ENCODE data around the gene FLCN. TPM values are rescaled to one million over a fixed set of nuclear protein-coding genes. Genes with fewer than 3 reads are reported as not detected.
"Not testable (repeated sequence)": the region's sequence is repeated elsewhere in the genome, so short reads cannot be mapped to it uniquely, and the experiment has no call there.

The FLCN gene
- total RNA-seq, 1 experiment from 2014 or later = 66.2 TPM

DNA sequence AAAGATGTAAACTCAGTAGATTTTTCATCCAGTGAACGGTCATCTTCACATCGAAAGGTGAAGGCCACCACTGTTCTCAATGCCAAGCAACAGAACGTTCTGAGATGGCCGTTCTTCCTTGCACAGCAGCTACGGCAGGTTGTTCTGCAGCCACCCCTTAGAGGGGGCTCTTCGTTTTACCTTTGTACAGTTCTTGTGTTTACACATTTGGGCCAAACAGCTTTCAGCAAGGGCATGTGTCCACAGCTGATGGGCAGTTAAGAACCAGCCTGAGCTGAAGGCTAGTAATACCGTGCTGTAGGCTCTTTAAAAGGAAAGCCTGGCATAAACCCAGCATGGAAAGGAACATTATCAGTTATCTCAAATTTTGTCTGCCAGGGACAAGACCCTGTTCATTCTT is 46.8 kb downstream of the FLCN start:
- DNase-seq (ENCODE audit: low spot score) = no peak
- in situ Hi-C loops (cut with HindIII; ENCODE audit: low sequenced_read_pairs) = no loop called here

DNA sequence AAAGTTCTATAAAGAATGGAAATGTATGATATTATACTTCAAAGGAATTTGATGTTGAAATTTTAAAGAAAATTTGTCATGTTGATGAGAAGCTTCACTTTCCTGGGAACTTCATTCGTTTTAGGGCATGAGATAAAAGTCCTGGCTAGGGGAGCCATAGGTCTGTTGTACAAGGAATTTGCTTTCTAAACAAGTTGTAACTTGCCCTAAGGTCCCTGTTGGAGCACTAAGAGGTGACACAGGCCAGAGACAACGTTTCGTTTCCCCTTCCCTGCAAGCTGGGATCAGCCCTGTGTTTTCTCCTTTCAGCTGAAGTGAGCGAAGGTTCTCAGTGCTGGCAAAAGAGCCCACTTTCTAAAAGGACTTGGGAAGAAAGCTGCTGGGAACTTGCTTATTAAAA is 47.4 kb downstream of the FLCN start:
- in situ Hi-C loops (cut with HindIII; ENCODE audit: low sequenced_read_pairs) = no loop called here
- no peak for DNase-seq (ENCODE audit: low spot score)

DNA sequence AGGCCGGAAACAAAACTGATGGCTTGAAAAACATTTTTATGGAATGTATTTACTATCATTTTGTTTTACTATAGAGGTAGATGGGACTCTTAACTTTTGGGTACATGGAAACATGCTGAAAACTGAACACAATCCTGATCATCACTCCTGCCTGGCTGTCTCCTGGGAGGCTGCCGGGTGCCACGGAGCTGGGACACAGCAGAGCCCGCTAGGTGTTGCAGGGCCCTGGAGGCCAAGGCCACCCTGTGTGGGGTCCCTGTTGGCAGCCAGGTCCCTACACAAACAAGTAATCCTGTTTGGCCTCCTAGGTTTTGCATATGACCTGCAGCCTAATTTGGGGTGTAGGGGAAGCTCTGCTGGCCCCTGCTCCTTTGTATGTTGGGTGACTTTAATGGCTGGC is 48.4 kb downstream of the FLCN start:
- DNase-seq (ENCODE audit: low spot score) = no peak
- in situ Hi-C loops (cut with HindIII; ENCODE audit: low sequenced_read_pairs) = no loop called here

DNA sequence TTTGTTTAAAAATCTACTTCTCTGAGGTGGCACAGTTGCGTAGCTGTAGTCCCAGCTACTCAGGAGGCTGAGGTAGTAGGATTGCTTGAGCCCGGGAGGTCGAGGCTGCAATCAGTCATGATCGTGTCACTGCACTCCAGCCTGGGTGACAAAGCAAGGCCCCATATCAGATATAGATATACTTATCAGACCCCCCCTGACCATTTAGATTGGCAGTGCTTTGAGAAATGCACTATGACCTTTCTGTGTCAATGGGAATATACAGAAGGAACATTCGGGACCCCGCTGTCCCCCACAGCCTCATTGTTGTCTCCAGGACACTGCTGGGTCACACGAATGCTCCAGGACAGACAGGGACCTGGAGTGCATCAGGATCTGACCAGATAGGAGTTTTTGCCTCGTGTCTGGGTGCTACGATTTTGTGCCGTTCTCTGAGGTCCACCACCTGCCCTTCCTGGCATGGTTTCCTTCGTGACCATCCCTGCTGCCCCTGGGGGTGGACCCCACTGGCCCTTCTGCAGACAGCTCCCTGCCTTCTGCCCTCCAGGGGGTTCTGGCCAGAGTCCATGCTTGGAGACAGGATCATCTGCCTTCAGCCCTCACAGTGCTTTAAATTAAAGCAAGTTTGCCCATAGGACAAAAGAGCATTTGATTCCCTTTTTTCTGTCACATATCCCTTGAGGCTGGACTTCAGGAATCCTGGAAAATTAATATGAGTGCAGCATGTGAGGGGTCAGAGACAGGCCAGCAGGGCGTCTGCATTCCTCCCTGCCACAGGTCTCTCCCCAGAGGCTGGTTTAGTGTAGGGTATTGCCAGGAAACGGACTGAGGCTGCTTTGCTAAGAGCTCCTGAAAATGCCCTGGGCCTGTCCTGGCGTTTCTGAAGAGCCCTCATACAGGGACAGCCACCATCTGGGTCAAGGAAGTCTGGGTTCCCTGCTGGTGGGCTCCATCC is 50.1 kb downstream of the FLCN start:
- no peak for DNase-seq (ENCODE audit: low spot score)
- in situ Hi-C loops (cut with HindIII; ENCODE audit: low sequenced_read_pairs) = no loop called here

DNA sequence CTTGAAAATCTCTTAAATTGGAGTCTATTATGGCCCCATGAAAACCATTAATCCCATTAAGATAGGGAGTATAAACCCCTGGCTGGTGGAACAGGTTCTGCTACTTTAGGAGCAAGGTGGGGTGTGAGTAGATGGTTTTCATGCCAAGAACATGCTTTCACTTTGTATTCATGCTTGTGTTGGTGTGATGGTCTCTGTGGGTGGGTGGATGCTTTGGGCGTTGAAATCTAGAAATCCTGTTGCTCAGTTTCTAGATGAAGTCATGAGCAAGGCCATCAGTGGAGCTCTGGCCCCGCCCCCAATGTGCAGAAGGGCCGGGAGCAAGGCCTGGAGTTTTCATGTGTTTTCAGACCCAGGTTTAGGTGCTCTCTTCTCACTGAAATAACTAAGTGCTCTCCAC is 50.9 kb downstream of the FLCN start:
- DNase-seq (ENCODE audit: low spot score) = peak; percentile 23

DNA sequence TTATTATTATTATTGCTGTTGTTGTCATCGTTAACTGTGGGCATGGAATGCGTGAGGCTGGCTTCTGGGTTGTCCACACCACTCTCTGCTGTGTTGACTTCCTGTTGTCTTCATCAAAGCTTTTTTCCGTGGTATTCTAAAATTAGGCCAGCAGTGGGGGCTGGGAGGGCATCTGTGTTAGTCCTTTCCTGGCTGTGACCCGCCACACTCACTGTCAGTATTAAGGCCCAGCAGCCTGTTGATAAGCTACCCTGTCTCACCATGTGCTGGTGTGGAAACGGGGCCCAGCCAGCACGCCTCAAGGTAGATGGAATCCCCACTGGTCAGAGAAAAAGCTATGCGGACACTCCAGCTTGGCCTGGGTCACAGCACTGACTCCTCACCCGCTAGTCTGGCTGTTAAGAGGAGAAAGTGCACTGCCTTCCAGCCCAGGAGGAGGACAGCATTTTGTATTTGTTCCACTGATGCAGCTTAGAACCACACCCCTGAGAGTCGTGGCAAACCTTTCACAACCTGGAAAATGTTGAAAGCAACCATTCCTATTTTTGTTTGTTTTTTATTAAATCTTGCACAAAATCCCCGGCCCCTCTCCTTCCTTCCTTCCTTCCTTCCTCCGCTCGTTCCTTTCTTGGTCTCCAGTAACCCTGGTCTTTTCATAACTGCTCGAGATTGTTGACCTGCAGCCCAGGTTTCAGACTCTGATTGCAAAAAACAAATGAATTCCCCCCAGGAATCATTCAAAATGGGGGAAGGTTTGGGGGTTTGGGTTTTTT is 51.8 kb downstream of the FLCN start:
- in situ Hi-C loops (cut with HindIII; ENCODE audit: low sequenced_read_pairs); DNase-seq (ENCODE audit: low spot score): not testable (repeated sequence)

More for the DNA sequence above, 50.9 kb downstream of the FLCN start:
- in situ Hi-C loops (cut with HindIII; ENCODE audit: low sequenced_read_pairs) = no loop called here

DNA sequence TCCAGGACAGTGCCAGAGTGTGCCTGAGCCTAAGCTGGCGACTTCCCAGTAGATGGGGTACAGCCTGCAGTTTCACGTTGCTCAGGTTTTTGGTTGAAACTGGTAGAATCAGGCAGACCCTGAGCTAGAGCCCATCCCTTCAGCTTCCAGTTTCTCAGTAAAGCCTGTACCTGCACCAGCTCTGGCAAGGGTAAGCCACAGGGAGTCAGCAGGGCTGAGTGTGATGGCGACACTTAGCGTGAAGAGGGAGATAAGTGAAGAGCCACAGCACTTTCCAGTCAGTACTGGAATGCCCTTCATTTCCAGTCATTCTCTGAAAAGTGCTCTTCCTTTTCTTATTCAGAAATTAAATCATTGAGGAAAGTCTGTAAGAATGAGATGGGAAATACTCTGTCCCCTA is 53.2 kb downstream of the FLCN start:
- no peak for DNase-seq (ENCODE audit: low spot score)
- in situ Hi-C loops (cut with HindIII; ENCODE audit: low sequenced_read_pairs) = no loop called here

DNA sequence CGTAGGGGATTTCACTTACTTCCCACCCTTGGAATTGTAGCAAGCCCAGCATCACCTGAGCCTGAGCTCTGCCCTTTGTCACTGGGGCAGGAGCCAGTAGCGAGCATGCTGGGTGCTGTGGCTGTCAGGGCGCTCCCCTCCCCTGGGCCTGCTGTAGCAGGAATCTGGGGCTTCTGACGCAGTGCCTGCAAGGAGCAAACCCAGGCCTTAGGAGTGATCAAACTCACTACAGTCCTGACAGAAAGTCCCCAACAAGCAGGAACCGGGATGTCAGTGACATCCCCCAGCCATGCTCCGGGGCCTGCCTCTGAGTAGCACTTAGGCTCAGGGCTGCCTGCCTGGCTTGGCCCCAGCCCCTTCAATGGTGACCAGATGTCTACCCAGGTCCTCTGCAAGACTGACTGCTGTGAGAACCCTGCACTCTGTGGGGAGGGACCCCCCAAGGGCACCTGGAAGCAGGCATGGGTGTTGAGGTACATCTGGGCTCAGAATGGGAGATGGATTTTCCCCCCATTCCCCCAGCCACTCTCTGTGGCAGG is 54.3 kb downstream of the FLCN start:
- no peak for DNase-seq (ENCODE audit: low spot score)

DNA sequence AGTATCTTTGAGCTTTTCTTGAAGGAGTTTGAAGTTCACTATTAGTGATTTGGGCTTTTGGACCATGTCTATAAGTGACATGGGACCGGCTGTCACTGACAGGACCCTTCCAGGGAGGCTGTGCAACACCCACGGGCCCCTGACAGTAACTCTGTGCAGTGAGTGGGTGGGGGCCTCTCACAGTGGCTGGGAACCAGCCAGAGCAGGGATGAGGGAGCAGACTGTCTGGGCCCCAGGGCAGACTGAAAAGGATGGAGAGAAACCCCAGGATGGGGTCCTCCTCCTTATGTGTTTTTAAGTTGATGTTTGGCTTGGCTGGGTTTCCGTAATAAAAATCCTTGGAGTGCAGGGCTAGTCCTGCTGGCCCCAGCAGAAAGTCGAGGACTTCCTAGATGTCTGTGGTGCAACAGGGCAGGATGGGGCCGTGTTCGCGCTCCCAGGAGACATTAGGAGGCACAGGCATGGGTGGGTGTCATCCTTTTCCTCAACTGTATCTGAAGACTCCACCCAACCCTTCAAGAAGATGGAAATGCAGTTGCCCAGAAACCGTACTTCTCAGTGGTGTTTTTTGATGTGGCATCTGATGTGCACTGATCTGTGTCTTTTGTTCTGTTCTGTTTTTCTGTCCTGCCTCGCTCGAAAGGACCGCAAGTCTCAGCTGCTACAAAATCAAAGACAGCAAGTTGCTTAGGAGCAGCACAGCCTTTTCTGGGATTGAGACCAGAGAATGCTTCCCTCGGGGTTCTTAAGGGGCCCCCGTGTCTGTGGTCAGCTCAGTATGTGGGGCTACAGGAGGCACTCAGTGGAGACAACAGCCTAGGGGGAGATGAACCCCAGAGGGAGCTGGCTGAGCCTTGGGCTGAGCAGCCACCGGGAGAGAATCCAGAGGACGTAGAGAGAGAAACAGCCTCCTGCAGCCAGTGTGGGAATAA is 55.0 kb downstream of the FLCN start:
- no peak for DNase-seq (ENCODE audit: low spot score)
- in situ Hi-C loops (cut with HindIII; ENCODE audit: low sequenced_read_pairs) = no loop called here

More for the DNA sequence above, 54.3 kb downstream of the FLCN start:
- in situ Hi-C loops (cut with HindIII; ENCODE audit: low sequenced_read_pairs) = no loop called here

DNA sequence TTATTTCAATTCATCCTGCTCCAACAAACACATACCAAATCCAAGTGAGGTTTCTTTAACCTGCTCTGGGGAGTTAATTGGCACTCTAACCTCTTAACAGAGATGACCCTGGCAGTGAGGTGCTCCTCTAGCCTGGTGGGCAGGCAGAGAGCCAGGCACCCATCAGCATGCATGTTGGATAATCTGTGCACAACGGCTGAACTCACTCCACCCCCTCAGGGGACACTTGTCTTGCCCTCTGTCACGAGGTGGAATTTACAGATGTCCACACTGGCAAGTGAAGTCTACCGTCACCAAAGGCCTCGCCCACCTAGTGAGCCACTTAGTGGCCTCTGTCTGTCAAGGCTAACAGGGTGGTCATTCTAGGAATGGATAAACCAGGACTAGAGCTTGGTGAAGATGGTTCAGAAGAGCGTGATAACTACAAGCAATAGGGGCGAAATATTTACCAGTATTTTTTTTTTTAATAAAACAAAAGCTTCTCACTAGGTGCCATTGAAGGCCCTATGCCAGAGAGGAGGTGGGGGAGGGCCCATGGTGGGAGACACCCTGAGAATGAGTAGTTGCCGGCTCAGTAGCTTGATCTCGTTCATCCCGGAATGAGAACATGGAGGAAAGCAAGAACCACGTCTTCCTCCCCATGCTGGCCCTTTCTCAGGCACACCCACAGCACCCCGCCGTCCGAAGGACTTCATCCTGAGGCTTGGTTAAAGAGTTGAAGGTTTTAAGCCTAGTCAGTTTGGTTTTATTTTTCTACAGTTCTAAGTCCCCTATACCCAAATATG is 56.0 kb downstream of the FLCN start:
- in situ Hi-C loops (cut with HindIII; ENCODE audit: low sequenced_read_pairs) = no loop called here

DNA sequence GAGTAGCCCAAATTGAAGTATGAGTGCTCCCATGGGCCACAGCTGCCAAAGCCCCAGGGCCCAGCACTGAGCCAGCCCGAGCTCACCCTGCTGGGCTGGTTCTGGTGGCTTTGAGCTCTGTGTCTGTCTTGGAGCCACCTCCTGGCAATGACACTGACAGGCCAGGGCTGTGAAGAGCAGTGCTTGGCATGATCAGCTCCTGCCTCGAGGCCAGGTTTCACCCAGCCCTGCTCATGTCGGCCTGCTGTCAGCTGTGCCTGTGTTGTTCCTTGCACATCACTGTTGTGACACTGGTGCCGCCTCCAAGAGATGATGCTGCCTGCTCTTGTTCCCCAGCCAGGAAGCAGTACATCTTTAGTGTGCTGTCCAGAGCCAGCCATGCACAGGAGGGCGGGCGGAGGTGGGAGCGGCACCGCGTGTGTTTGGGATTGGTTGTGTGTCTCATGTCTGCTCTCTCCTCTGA is 56.8 kb downstream of the FLCN start:
- in situ Hi-C loops (cut with HindIII; ENCODE audit: low sequenced_read_pairs) = no loop called here
- DNase-seq (ENCODE audit: low spot score) = peak; percentile 93

More for the DNA sequence above, 56.0 kb downstream of the FLCN start:
- DNase-seq (ENCODE audit: low spot score) = no peak

DNA sequence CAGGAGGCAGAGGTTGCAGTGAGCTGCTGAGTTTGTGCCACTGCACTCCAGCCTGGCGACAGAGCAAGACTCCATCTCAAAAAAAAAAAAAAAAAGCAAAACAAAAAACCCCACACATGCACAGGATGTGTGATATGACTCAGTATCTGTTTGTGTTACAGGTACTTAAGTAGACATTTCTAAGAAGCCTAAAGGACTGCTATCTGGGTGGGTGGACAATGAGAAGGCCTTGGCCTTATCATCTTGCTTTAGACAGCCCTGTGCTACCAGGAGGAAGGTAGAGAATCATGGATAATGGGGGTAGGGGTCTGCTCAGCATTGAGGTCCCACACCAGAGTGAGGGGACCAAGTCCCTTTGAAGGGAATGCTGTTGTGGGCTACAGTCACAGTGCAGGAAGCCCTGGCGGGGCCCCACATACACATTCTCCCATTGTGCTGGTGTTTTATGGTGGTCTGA is 57.6 kb downstream of the FLCN start:
- in situ Hi-C loops (cut with HindIII; ENCODE audit: low sequenced_read_pairs) = no loop called here
- no peak for DNase-seq (ENCODE audit: low spot score)

DNA sequence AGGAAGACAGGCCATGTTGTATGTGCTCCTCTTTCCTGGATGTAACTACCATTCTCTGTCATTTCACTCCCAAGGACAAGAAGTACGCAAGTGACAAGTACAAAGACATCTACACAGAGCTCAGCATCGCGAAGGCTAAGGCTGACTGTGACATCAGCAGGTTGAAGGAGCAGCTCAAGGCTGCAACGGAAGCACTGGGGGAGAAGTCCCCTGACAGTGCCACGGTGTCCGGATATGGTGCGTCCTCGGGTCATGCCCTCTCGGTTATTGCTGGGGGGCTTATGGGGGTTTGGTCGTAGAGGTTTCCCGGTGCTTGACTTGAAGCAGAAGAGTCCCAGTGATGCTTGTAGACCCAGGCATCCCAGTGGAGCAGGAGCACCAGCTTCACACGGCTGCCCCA is 59.8 kb downstream of the FLCN start:
- no peak for DNase-seq (ENCODE audit: low spot score)
- in situ Hi-C loops (cut with HindIII; ENCODE audit: low sequenced_read_pairs) = no loop called here

DNA sequence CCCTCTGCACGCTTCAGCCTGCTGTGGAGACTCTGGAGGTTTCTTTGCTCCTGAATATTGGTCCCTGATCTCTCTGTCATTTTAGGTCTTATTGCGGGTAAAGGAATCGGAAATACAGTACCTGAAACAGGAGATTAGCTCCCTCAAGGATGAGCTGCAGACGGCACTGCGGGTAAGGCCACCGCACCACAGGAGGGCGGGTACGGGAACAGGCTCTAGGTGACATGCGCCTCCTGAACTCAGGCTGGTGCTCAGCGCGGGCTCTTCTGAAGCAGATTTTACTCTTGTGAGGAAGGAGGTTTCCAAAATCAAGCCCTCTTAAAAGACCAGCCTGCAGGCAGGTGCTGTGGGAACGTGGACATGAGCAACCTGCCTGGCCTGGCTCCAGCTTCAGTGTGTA is 60.6 kb downstream of the FLCN start:
- DNase-seq (ENCODE audit: low spot score) = no peak
- in situ Hi-C loops (cut with HindIII; ENCODE audit: low sequenced_read_pairs) = no loop called here

DNA sequence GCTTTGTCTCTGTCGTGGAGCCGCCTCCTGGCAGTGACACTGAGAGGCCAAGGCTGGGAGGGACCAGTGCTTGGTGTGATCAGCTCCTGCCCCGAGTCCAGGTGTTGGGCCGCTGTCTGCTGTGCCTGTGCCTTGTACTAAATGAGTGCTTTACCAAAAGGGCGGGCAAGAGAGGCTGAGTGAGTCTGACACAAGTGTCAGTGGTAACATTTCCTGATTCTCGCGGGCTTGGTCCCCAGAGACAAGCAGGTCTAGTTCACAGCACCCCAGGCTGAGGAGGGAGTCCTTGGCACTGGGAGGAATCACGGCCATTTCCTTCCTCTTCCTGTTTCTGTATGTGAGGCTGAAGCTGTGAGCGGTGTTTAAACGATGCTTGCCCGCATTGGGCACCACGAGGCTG is 61.1 kb downstream of the FLCN start:
- no peak for DNase-seq (ENCODE audit: low spot score)
- in situ Hi-C loops (cut with HindIII; ENCODE audit: low sequenced_read_pairs) = no loop called here

DNA sequence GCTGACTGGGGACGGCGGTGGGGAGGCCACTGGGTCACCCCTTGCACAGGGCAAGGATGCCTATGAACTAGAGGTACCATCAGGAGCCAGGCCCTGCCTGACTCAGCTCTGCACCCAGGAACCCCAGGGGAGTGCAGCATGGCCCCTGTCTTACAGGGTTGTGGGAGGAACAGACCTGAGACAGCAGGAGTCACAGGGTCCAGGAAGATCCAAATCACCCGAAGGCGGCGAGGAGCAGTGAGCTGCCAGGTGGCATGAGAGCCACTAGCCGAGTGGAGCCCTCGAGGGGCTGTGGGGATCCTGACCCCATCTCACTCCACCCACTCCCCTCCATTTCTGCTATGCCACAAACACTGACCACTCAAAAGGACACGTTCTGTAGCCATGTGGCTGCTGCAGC is 61.6 kb downstream of the FLCN start:
- no peak for DNase-seq (ENCODE audit: low spot score)
- in situ Hi-C loops (cut with HindIII; ENCODE audit: low sequenced_read_pairs) = no loop called here

DNA sequence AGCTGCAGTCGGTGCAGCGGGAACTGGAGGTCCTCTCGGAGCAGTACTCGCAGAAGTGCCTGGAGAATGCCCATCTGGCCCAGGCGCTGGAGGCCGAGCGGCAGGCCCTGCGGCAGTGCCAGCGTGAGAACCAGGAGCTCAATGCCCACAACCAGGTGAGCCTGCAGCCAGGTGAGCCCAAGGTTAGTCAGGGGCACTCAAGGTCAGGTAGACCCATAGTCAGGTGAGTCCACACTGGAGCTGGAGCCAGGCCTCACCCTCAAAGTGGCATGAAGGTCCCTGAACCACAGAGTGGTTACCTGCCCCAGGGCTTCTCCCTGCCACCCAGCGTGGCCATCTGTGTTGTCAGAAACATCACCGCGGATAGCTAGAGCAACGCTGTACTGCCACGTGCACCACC is 63.0 kb downstream of the FLCN start:
- no peak for DNase-seq (ENCODE audit: low spot score)
- in situ Hi-C loops (cut with HindIII; ENCODE audit: low sequenced_read_pairs) = no loop called here

DNA sequence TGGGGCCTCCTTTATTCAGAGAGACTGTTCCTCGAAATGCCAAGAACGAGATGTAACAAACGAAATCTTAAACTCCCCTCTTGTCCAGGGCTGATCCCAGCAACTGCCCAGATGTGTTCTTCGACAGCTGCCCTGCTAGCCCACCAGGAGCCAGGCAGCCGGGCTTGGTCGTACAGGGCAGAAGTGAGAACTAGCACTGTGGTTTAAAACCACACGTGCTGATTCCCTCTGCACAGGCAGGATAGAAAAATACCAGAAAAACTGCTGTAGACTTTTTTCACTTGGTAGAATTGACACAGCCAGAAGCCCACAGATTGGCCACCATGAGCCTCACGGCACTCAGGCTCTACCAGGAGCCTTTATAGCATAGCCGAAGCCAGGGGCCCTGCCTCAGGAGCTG is 64.0 kb downstream of the FLCN start:
- no peak for DNase-seq (ENCODE audit: low spot score)
- in situ Hi-C loops (cut with HindIII; ENCODE audit: low sequenced_read_pairs) = no loop called here
